OCI-LY7 (cell line): ENCODE measurements around the gene LRRC55. TPM values are rescaled to one million over a fixed set of nuclear protein-coding genes. Genes with fewer than 3 reads are reported as not detected.

Experiments used
- BruUV-seq: library from RNA; stranded (reverse); fragments of 400-500 nt; replicated peaks from 2 replicates; lab custom pipeline; 2021; lab: Mats Ljungman, UMichigan
- CTCF ChIA-PET: fragments of 300-600 bp; sonication (Branson Sonifier 250); formaldehyde crosslinking; loops from one replicate; lab custom pipeline; 2022; ENCODE audit warnings: antibody characterized with exemption; ENCODE audit not compliant: unreplicated experiment; lab: Charles Lee
- POLR2A ChIA-PET: fragments of 300-600 bp; sonication (Branson Sonifier 250); formaldehyde crosslinking; loops from one replicate; lab custom pipeline; 2022; ENCODE audit warnings: antibody characterized with exemption; lab: Charles Lee
- DNase-seq: peaks from one replicate; pipeline ENCODE4 v3.0.0-alpha.2; 2015; ENCODE audit warnings: low spot score
- H2AFZ ChIP-seq: fragments of 200-600 bp; sonication (generic), shearing (Covaris generic); 2 replicates; pipeline ENCODE4 v1.6.1; 2014; ENCODE audit warnings: mild to moderate bottlenecking, antibody characterized with exemption, low read length, moderate library complexity
- H3K27ac ChIP-seq: fragments of 200-600 bp; sonication (generic); 2 replicates; pipeline ENCODE4 v1.5.1; 2014; ENCODE audit warnings: mixed run types, low read depth, mild to moderate bottlenecking, moderate library complexity, low read length, inconsistent platforms; ENCODE audit not compliant: poor library complexity, severe bottlenecking
- H3K36me3 ChIP-seq: fragments of 200-600 bp; sonication (generic); 2 replicates; pipeline ENCODE4 v1.6.1; 2014; ENCODE audit warnings: mild to moderate bottlenecking, antibody characterized with exemption, low read length, moderate library complexity, mixed read lengths; ENCODE audit not compliant: insufficient read depth
- H3K4me1 ChIP-seq: fragments of 200-600 bp; sonication (generic); 2 replicates; pipeline ENCODE4 v1.5.1; 2014; ENCODE audit warnings: mild to moderate bottlenecking, low read length; ENCODE audit not compliant: insufficient read depth, poor library complexity, severe bottlenecking
- H3K4me2 ChIP-seq: fragments of 200-600 bp; sonication (generic); 2 replicates; pipeline ENCODE4 v1.6.1; 2014; ENCODE audit warnings: mild to moderate bottlenecking, low read length
- H3K4me3 ChIP-seq: fragments of 200-600 bp; sonication (generic); 2 replicates; pipeline ENCODE4 v1.5.1; 2014; ENCODE audit warnings: mild to moderate bottlenecking, low read depth, low read length; ENCODE audit not compliant: poor library complexity, severe bottlenecking
- H3K79me2 ChIP-seq: fragments of 200-600 bp; sonication (generic); 2 replicates; pipeline ENCODE4 v1.6.1; 2016; ENCODE audit warnings: low read depth, mild to moderate bottlenecking, low read length, moderate library complexity, mixed read lengths; ENCODE audit not compliant: insufficient read depth
- H3K9me2 ChIP-seq: fragments of 200-600 bp; sonication (generic); 2 replicates; pipeline ENCODE4 v1.6.1; 2016; ENCODE audit warnings: mild to moderate bottlenecking, low read length, mixed read lengths; ENCODE audit not compliant: insufficient read depth
- H3K9me3 ChIP-seq: fragments of 200-600 bp; sonication (generic); 2 replicates; pipeline ENCODE4 v1.6.1; 2014; ENCODE audit warnings: mild to moderate bottlenecking, mixed run types, low read length, mixed read lengths
- H4K20me1 ChIP-seq: fragments of 200-600 bp; sonication (generic); 2 replicates; pipeline ENCODE4 v1.6.1; 2014; ENCODE audit warnings: mild to moderate bottlenecking, antibody characterized with exemption, low read length, moderate library complexity, mixed read lengths; ENCODE audit not compliant: insufficient read depth
- EZH2phosphoT487 ChIP-seq: fragments of 200-600 bp; sonication (generic); IDR thresholded peaks from 2 replicates; pipeline ENCODE4 v1.6.1; 2018; ENCODE audit warnings: low read depth, borderline replicate concordance, mild to moderate bottlenecking, mixed run types, antibody characterized with exemption, low read length, moderate library complexity, mixed read lengths
- intact Hi-C: fragments of 100-400 bp; cut with micrococcal nuclease; formaldehyde crosslinking; loops from one replicate; pipeline ENCODE4 v1.10.0; 2022; ENCODE audit not compliant: unreplicated experiment
- total RNA-seq, 2 experiments: library from RNA; depleted of rRNA in 1 of 2; stranded (reverse); fragments of >200 nt in 1 of 2; shearing (Covaris generic) in 1 of 2; gene quantifications; 2 replicates each; pipeline ENCODE4 v1.2.3, GENCODE V29; 2014 to 2022
- TF ChIP-seq, protein P1 (sequence below): fragments of 200-600 bp; sonication (generic); conservative IDR thresholded peaks from 2 replicates; pipeline ENCODE4 v1.5.1; 2014; ENCODE audit warnings: mild to moderate bottlenecking, antibody characterized with exemption, low read length, moderate library complexity, mixed read lengths

Gene LRRC55
- total RNA-seq, 2 experiments from 2014 or later, result not detected

DNA sequence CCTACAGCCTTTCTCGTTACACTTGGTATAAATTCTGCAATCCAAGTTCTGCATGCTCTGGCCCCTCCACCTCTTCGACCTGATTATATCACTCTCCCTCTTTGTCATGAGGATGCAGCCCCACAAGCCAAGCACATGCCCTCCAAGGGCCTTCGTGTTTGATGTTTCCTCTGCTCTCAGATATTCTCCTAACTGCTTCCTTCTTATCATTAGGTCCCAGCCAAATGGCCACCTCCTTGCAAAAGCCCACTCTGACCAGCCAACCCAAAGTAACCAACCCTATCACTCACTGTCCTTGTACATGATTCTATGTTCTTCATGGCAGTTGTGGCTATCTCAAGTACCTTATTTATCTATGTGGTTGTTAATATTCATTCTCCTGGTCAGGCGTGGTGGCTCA lies 38.3 kb upstream of the LRRC55 start:
- intact Hi-C loops, result no loop called here
- no peak overlapping the region for H3K27ac ChIP-seq
- no peaks in the 10 kb centered on the region for H3K4me1 ChIP-seq
- TF ChIP-seq, protein P1, sequence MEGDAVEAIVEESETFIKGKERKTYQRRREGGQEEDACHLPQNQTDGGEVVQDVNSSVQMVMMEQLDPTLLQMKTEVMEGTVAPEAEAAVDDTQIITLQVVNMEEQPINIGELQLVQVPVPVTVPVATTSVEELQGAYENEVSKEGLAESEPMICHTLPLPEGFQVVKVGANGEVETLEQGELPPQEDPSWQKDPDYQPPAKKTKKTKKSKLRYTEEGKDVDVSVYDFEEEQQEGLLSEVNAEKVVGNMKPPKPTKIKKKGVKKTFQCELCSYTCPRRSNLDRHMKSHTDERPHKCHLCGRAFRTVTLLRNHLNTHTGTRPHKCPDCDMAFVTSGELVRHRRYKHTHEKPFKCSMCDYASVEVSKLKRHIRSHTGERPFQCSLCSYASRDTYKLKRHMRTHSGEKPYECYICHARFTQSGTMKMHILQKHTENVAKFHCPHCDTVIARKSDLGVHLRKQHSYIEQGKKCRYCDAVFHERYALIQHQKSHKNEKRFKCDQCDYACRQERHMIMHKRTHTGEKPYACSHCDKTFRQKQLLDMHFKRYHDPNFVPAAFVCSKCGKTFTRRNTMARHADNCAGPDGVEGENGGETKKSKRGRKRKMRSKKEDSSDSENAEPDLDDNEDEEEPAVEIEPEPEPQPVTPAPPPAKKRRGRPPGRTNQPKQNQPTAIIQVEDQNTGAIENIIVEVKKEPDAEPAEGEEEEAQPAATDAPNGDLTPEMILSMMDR, result no peak
- no peak overlapping the region for H2AFZ ChIP-seq
- H3K4me2 ChIP-seq, result no peak overlapping the region
- CTCF ChIA-PET, result no interaction called here
- H3K79me2 ChIP-seq, result no peaks in the 10 kb centered on the region
- no peaks in the 10 kb centered on the region for H3K9me2 ChIP-seq
- no peak for DNase-seq
- no peaks in the 10 kb centered on the region for H3K36me3 ChIP-seq
- BruUV-seq, result no TSS peak
- no peaks in the 10 kb centered on the region for H3K9me3 ChIP-seq
- H4K20me1 ChIP-seq, result no peaks in the 10 kb centered on the region
- POLR2A ChIA-PET, result no interaction called here
- no peak overlapping the region for H3K4me3 ChIP-seq

DNA sequence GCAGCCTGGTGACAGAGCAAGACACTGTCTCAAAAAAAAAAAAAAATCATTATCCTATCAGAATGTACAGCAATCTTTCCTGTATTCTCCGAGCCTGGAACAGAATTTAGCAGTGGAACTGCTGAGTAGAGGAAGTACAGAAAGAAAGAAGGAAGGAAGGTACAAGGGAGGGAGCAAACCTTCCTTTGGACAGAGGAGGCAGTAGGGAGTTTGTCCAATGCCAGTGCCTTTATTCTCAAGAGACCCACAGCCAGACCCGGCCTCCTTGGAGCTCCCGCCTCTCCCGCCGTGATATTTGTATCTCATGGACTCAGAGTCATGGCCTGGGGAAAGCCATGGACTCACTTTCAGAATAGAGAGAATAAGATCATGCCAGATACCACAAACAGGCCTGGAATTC lies 37.7 kb upstream of the LRRC55 start:
- H3K4me2 ChIP-seq, result no peak overlapping the region
- no peak for DNase-seq
- no peaks in the 10 kb centered on the region for H4K20me1 ChIP-seq
- TF ChIP-seq, protein P1, result no peak
- TF ChIP-seq EZH2phosphoT487, result no peak
- intact Hi-C loops, result no loop called here
- H3K36me3 ChIP-seq, result no peaks in the 10 kb centered on the region
- ChIA-PET POLR2A (no interaction called here), CTCF (no interaction called here)
- no peaks in the 10 kb centered on the region for H3K9me3 ChIP-seq
- BruUV-seq, result no TSS peak
- H3K27ac ChIP-seq, result no peak overlapping the region
- H2AFZ ChIP-seq, result no peak overlapping the region
- no peaks in the 10 kb centered on the region for H3K9me2 ChIP-seq
- no peaks in the 10 kb centered on the region for H3K4me1 ChIP-seq
- no peaks in the 10 kb centered on the region for H3K79me2 ChIP-seq
- H3K4me3 ChIP-seq, result no peak overlapping the region

DNA sequence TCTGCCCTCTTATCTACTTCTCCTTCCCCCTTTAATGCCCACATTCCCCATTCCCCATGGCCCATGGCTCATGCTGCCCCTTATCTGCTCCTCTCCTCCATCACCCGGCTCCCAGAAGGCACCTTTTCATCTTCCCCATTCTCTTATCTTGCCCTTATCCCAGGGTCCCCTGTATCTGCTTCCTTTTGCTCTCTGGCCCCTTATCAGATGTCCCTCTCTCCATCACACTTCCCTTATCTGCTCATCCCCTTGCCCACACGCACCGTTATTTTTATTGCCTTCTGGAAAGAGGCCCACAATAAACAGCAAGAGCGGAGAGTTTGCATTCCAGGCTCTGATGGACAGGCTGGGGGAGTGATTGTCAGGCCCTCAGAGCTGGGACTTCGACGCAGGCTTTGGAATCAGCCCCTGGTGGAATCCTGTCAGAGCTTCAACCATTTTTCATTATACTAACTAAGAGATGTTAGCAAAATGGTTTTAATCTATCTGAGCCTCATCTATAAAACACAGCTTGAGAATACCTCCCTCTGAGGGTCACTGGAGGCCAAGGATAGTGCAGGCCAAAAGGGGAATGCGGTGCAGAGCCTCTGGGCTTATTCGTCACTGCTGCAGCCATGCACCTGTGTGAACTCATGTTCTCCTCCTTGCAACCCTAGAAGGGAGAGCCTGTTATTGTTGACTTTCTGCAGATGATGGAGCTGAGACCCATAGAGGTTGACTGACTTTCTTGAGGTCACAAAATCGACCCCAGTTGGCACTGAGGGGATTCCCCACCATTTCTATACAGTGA lies 37.0 kb upstream of the LRRC55 start:
- POLR2A ChIA-PET, result no interaction called here
- no TSS peak for BruUV-seq
- DNase-seq, result no peak

More for the DNA sequence above, 37.0 kb upstream of the LRRC55 start:
- no peaks in the 10 kb centered on the region for H3K4me1 ChIP-seq
- TF ChIP-seq, protein P1, result no peak
- no peak for TF ChIP-seq EZH2phosphoT487
- no peaks in the 10 kb centered on the region for H3K36me3 ChIP-seq
- no peaks in the 10 kb centered on the region for H4K20me1 ChIP-seq
- H3K79me2 ChIP-seq, result no peaks in the 10 kb centered on the region
- H3K4me3 ChIP-seq, result no peak overlapping the region
- no peak overlapping the region for H2AFZ ChIP-seq
- CTCF ChIA-PET, result no interaction called here
- no peaks in the 10 kb centered on the region for H3K9me2 ChIP-seq
- H3K27ac ChIP-seq, result no peak overlapping the region
- no peaks in the 10 kb centered on the region for H3K9me3 ChIP-seq
- intact Hi-C loops, result no loop called here
- H3K4me2 ChIP-seq, result no peak overlapping the region
